ENCODE results near the gene CDH12.
"Not testable (repeated sequence)": the region's sequence is repeated elsewhere in the genome, so short reads cannot be mapped to it uniquely, and the experiment has no call there.

- TF ChIP-seq CTCF (IDR thresholded peaks at IDR 0.05 in 4 of 5, conservative IDR thresholded peaks at IDR 0.05 in 1 of 5); POLR2A (IDR thresholded peaks at IDR 0.05): not testable (repeated sequence)
Observed at GRCh38 chr5:22516497-22516896, 336.6 kb downstream of the CDH12 start.

Data from gastrocnemius medialis (tissue), 4 donors.